Mesenteric fat pad (tissue), 1 donor: Measurements from ENCODE around the gene TEX28. TPM values are rescaled to one million over a fixed set of nuclear protein-coding genes. Genes with fewer than 3 reads are reported as not detected.
"Not testable (repeated sequence)": the region's sequence is repeated elsewhere in the genome, so short reads cannot be mapped to it uniquely, and the experiment has no call there.

Experiments
- DNase-seq: peaks from one replicate; pipeline ENCODE4 v3.0.0-alpha.2; 2020; ENCODE audit warnings: low spot score
- total RNA-seq: library from RNA; stranded (reverse); fragmentation: NEBNext Ultra II Directional; extraction: Animal tissue kit (Norgen Biotek cat#: 25700); gene quantifications from one replicate; pipeline ENCODE4 v1.2.1, GENCODE V29; 2021
- donor health status: DM: yes; HTN: yes; CAD: no.

Gene TEX28
- total RNA-seq, 1 donor from 2014 or later: not detected

- no peak for DNase-seq
These were observed 16.0 kb upstream of the TEX28 start for GRCh38 chrX:154310616-154311536.

DNA sequence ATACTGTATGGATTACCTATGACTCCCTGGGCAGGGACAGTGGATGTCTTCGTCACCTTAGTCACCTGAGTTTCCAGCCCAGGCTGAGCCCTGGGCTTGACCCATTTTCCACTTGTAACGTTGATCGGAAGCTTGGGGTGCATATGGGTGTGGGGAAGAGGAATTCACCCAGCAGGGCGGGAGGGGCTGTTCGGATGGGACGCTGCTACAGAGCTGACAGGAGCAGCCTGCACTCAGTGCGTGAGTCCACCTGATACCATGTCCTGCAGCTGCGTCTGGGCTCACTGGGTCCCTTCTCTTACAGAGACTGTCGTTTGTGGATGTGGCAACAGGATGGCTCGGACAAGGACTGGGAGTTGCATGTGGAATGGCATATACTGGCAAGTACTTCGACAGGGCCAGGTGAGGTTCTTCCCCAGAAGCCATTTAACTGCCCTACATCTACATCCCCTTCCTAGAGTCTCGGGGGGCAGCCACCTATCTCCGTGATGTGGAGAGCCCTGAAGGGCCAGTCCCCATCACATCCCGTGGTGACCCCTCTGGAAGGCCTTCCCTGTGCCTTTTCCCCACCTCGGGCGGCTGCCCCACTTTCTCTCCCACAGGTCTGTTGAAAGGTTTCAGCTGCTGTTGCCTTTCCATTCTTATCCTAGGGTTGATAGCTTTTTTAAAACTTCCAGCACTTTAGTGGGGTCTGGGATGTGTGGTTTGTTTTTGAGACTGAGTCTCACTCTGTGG is 14.3 kb upstream of the TEX28 start:
- DNase-seq: no peak

GRCh38 chrX:154308108-154308946 is 13.4 kb upstream of the TEX28 start:
- DNase-seq: no peak

DNA sequence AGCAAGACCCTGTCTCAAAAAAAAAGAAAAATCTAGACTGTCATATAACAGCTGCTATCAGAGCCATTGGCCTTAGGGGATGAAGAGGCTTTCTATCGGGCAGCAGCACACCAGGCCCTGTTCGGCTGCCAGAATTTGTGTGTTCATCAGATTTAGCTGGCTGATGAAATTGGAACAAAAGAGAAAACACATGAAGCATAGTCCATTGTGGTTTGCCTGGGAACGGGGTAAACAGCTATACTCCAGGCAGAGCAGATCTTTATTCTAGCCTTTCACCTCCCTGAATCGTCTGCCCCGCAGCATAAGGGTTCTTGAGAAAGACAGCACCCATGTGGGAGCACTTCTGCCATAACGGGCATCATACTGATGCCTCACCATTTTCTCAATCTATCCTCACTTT is 12.3 kb upstream of the TEX28 start:
- DNase-seq: no peak

GRCh38 chrX:154305541-154306205 is 10.7 kb upstream of the TEX28 start:
- DNase-seq: no peak

GRCh38 chrX:154304846-154305245 is 9.9 kb upstream of the TEX28 start:
- DNase-seq: no peak

DNA sequence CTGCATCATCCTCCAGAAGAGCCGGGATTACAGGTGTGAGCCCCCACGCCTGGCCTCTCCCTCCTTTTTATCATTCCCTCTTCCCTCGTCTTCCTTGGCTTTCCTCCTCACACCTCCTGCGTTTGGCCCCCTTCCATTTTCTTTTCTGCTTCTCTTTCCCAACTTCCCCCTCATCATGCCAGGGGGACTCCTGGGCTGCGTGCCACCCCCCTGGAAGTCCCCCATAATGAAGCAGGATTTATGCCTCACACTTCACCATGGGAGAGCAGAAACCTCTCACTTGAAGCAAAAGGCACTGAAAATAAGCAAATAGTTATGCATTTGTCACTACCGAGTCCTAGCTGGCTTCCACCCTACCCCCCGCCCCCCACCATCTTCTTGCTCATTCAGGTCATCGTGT is 8.6 kb upstream of the TEX28 start:
- no peak for DNase-seq

DNA sequence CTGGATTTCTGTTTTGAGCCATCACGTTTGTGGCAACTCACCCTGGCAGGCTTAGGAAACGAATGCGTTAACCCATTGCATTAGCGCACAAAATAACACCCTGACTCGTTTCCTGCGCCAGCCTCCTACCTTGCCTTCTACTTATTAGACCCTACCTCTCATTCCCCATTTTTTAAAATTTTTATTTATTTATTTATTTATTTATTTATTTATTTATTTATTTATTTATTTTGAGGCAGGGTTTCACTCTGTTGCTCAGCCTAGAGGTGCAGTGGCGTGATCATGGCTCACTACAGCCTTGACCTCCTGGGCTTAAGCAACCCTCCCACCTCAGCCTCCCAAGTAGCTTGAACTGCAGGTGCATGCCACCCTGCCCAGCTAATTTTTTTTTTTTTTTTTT is 8.1 kb upstream of the TEX28 start:
- DNase-seq: not testable (repeated sequence)

- DNase-seq: no peak
These were observed 5.9 kb upstream of the TEX28 start for GRCh38 chrX:154300816-154301215.

GRCh38 chrX:154298312-154298711 is 3.4 kb upstream of the TEX28 start:
- DNase-seq: no peak

DNA sequence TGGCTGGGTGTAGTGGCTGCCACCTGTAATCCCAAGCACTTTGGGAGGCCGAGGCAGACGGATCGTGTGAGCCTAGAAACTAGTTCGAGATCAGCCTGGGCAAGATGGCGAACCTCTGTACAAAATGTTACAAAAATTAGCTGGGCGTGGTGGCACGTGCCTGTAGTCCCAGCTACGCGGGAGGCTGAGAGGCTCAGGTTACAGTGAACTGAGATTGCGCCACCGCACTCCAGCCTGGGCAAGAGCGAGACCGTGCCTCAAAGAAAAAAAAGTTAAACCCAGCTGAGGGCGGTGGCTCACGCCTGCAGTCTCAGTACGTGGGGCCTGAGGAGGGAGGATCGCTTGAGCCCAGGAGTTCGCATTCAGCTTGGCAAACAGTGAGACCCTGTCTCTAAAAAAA is 1.8 kb upstream of the TEX28 start:
- no peak for DNase-seq

GRCh38 chrX:154295664-154296310 is 863 bp upstream of the TEX28 start, which contains the start of gene TKTL1:
Gene TKTL1, plus strand, starts transcription at chrX:154295795. Its CDS starts 65 bp downstream, at chrX:154295860.
- DNase-seq: no peak

DNA sequence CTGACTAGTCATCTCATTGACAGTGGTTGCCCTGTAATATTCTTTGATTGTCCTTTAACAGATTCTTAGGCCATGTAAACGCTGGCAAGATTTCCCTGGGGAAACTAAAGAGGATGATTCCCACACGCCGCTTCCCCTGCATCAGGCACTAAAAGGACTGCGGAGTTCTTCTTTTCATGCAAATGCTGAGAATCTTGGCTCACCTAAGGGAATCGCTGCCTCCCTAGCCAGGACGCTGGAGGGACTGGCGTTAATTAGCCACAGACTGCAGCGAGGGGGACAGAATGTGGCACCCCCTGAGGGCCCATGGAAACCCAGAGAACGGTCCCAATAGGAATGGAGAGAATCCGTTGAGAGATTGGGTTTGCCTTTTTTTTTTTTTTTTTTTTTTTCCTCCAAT is 8.5 kb downstream of the TEX28 start:
- not testable (repeated sequence) for DNase-seq

DNA sequence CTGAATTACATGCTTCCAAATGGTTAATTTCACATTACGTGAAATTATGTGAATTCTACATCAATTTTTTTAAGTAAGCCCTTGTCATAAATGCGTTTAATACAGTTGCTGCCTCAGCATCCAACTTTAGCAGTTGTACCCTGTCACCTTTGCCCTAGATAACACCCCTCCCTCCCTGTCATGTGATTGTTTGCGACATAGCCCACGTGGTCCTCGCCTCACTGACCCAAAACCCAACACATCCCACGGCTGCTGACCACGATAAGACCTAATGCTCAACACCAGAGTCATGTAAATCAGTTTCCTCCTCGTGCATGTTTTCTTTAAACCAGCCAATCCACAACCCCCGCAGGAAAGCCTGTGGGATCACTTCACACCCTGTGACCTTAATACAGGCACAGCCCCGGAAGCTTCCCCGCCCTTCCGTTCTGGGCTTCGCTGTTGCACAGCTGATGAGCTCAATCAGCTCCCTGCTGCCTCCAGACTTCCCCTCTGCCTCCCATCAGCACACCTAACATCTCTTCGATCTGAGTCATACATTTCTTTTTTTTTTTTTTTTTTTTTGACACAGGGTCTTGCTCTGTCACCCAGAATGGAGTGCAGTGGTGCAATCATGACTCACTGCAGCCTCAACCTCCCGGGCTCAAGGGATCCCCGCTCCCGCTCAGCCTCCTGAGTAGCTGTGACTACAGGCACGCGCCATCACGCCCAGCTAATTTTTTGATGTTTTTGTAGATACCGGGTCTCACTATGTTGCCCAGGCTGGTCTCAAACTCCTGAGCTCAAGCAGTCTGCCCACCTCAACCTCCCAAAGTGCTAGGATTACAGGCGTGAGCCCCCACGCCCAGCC is 10.2 kb downstream of the TEX28 start:
- DNase-seq: not testable (repeated sequence)

DNA sequence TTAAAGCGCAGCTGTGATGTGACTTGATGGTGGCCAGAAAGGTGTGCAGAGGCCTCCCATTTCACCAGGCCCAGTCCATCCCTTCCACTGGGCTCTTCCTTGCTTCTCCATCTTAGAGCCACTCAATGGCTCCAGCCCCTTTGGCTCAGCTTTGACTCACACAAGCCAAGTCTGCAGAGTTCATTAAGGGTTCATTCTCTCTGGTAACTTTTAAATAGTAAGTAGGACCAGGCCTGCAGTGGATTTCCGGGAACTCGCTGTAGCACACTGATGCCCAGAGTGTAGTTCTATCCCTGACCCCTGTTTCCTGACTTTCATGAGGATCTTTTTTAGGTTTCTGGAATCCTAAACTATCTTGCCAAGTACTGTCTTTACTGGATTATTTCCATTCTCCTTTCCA is 25.7 kb downstream of the TEX28 start:
- DNase-seq: not testable (repeated sequence)

- not testable (repeated sequence) for DNase-seq
These were observed 31.9 kb downstream of the TEX28 start for GRCh38 chrX:154263072-154263471.

DNA sequence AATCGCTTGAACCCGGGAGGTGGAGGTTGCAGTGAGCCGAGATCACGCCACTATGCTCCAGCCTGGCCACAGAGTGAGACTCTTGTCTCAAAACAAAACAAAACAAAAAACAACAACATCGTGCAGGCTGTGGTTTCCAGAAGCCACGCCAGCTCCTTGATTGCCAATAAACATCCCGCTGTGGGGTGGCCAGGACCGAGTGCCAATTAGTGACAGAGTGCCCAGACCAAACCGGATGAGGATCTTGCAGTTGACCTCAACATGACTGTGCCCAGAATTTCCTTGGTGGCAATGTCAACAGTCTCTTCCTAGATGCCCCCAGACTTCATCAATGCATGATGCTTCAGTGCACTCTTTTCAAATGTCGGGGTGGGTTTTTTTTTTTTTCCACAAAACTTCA is 36.2 kb downstream of the TEX28 start:
- DNase-seq: not testable (repeated sequence)

DNA sequence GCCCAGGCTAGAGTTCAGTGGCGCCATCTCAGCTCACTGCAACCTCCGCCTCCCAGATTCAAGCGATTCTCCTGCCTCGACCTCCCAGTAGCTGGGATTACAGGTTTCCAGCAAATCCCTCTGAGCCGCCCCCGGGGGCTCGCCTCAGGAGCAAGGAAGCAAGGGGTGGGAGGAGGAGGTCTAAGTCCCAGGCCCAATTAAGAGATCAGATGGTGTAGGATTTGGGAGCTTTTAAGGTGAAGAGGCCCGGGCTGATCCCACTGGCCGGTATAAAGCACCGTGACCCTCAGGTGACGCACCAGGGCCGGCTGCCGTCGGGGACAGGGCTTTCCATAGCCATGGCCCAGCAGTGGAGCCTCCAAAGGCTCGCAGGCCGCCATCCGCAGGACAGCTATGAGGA is 37.6 kb downstream of the TEX28 start, which contains the start of gene OPN1MW3:
Gene OPN1MW3 (plus strand): TSS at position 301 of the 400 bp plus-strand sequence. CDS start 38 bp downstream, at position 339.
- DNase-seq: not testable (repeated sequence)

GRCh38 chrX:154248076-154248475 is 46.8 kb downstream of the TEX28 start:
- not testable (repeated sequence) for DNase-seq
